Activated gamma-delta T cell treated with Interleukin-2 at 50 U/mL for 16 hours (primary cell): Measurements from ENCODE around the gene C1QTNF1.
A peak's percentile ranks its signal among the peaks of the same experiment; 100 is the strongest.

ENCODE experiments used
- DNase-seq: peaks from one replicate; pipeline ENCODE4 v3.0.0-alpha.2; 2020

Gene C1QTNF1

DNA sequence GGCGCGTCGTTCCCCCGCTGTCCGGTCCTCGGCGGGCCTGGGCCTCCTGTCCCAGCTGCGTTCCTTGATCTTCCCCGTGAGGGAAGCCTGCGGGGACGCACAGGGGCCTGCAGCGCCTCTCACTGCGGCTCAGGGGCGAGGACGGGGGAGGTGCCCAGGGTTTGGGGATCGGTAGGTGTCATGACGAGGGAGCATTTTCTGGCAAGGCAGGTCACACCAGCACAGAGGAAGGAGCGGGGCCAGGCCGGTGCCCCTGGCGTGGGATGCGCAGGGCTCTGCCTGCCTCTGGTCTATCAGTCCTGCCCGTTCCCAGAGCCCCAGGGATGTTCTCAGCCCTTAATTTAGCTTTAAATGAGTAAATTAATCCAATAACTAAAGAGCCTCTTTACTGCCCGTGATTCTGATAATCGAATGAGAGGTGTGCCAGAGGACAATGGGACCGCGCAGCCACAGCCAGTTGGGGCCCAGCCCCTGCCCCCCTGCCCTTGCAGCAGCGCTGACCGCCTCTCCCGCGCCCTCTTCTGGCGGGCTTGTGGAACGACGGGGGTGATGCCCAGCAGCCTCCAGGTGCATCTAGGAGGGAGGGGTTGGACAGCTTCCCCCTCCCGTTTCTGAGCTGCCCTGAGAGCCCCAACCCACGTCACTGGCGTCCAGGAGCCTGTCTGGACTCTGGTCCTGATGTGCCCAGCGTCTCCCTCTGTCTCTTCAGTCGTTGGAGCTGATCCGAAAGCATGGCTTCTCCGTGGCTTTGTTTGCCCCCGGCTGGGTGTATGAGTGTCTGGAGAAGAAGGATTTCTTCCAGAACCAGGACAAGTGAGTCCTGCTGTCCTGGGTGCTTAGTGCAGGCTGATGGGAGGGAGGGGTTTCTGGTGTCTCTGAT is 58.6 kb downstream of the C1QTNF1 start:
- peak; percentile 25 for DNase-seq

GRCh38 chr17:79083191-79083971 is 59.4 kb downstream of the C1QTNF1 start:
- no peak for DNase-seq

GRCh38 chr17:79084291-79085153 is 60.6 kb downstream of the C1QTNF1 start:
- no peak for DNase-seq

GRCh38 chr17:79085154-79085920 is 61.4 kb downstream of the C1QTNF1 start:
- no peak for DNase-seq

- DNase-seq, result no peak
Measured at GRCh38 chr17:79085921-79086551, 62.1 kb downstream of the C1QTNF1 start.

GRCh38 chr17:79086609-79087427 is 62.8 kb downstream of the C1QTNF1 start:
- DNase-seq, result no peak

GRCh38 chr17:79087428-79088143 is 63.6 kb downstream of the C1QTNF1 start:
- peak; percentile 53 for DNase-seq

GRCh38 chr17:79088247-79088996 is 64.5 kb downstream of the C1QTNF1 start:
- no peak for DNase-seq

GRCh38 chr17:79088997-79089328 is 65.0 kb downstream of the C1QTNF1 start:
- no peak for DNase-seq

GRCh38 chr17:79089720-79090442 is 65.9 kb downstream of the C1QTNF1 start:
- DNase-seq, result no peak

DNA sequence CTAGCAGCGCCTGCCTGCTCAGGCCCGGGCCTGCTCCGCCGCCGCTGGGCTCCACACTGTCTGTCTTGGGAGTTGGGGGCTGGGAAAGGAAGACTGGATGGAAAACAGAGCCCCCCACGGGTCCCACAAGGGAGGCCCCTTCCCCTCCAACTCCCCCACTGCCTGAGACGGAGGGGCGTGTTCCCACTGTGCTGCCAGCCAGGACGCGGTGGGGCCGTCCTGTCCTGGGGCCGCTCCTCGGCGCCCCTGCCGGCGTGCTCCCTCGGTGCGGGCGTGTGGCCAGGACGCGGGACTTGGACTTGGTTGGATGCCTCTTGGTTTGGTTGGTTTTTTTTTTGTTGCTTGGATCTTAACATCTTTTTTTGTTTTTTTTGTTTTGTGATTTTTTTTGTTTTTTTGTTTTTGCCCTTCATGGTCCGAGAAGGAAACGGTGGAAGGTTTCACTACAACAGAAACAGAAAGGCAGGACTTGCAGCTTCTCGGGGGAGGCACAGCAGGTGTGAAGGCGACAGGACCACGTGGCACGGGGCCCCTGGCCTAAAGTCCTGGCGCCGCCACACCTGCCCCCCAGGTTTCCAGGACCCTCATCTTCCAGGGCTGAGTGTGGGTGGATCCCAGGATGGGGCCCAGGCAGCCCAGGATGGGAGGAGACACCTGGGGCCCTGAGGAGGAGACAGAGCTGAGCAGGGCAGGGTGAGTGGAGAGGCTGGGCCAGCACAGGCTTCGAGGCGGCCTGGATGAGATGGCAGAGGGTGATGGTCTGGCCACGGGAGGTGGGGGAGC is 66.7 kb downstream of the C1QTNF1 start:
- DNase-seq, result no peak

- no peak for DNase-seq
Measured at GRCh38 chr17:79091226-79091670, 67.3 kb downstream of the C1QTNF1 start.

DNA sequence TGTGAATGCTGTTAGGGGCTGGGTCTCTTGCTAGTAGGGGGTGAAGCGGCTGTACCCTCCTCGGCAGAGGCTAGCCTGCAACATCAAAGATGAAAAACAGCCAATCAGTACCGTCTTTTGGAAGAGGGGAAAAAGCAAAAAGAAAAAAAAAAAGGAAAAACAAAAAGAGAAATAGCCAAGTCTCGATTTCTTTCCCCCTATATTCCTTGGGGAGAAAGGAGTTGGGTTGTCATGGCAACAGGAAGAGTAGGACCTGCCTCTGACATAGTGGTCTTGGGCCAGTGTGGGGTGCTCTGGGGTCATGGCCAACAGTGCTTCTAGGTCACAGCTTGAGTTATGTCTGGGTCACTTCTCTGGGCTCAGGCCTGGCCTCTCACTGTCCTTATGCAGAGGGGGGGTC is 68.6 kb downstream of the C1QTNF1 start:
- no peak for DNase-seq

DNA sequence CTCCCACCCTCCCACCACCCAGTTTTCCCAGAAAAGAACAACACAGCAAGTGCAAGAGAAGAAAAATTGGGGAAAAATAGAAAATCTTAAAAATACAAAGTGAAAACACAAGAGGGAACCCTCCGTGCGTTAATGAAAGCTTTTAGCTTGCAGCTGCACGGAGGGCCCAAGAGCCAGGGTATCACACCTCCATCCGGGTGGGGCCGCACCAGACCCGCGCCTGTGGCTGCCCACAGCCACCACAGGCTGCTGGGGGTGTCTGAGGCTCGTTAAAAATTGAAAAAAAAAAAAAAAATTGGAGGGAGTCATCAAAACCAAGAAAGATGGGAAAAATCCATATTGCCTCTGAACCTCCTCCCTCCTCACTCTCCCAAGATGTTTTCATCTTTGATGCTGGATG is 69.3 kb downstream of the C1QTNF1 start:
- DNase-seq, result no peak

- DNase-seq, result no peak
Measured at GRCh38 chr17:79094261-79094660, 70.3 kb downstream of the C1QTNF1 start.

GRCh38 chr17:79095345-79096055 is 71.5 kb downstream of the C1QTNF1 start:
- no peak for DNase-seq

DNA sequence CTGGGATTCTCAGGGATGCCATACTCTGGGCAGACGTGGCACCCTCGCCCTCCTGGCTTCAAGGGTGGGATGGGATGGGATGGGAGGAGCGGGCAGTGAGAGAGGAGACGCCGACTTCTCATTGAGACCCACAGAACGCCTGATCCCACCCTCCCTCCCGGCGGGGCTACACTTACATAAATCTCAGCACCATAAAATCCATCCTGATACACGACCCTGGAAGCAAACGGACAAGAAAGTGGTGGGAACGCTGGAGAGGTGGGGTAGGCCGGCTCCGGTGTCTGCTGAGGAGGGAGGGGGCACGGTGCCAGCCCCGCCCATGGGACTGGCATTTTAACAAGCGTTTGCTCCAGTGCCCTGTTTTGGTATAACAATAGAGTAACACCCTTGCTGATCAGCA is 72.5 kb downstream of the C1QTNF1 start:
- no peak for DNase-seq
